H1 (cell line): ENCODE results near the gene PROKR1. TPM values are rescaled to one million over a fixed set of nuclear protein-coding genes. Genes with fewer than 3 reads are reported as not detected.

Experiments used
- CTCF ChIA-PET: fragments of 300-600 bp; sonication (Branson Sonifier 250); formaldehyde crosslinking; loops from one replicate; lab custom pipeline; 2021; ENCODE audit not compliant: partially characterized antibody; lab: Charles Lee
- POLR2A ChIA-PET: fragments of 300-600 bp; sonication (Branson Sonifier 250); formaldehyde crosslinking; loops from one replicate; lab custom pipeline; 2021; ENCODE audit warnings: inconsistent platforms; ENCODE audit not compliant: partially characterized antibody; lab: Charles Lee
- DNase-seq, 2 experiments: peaks; one replicate each; pipeline versions ENCODE4 v3.0.0 to v3.0.0-alpha.2; 2010 to 2022; ENCODE audit warnings: low spot score in 2 of 2, low read depth in 1 of 2, mixed read lengths in 1 of 2
- FAIRE-seq: peaks from 2 replicates; lab custom pipeline; 2011; peaks lifted over from hg19 to GRCh38; lab: Jason Lieb, UNC
- H2AFZ ChIP-seq: 2 replicates; pipeline ENCODE4 v1.8.1; 2012; ENCODE audit warnings: low read length, inconsistent platforms
- H2AK5ac ChIP-seq: 2 replicates; pipeline ENCODE4 v1.6.1; 2013; ENCODE audit warnings: low read depth, low read length
- H2BK120ac ChIP-seq: replicated peaks from 2 replicates; pipeline ENCODE3; 2013; ENCODE audit warnings: low read depth, low read length, inconsistent platforms
- H2BK12ac ChIP-seq: 2 replicates; pipeline ENCODE4 v1.6.1; 2013; ENCODE audit warnings: low read depth, low read length
- H2BK15ac ChIP-seq: 2 replicates; pipeline ENCODE4 v1.6.1; 2013; ENCODE audit warnings: low read length
- H2BK20ac ChIP-seq: 2 replicates; pipeline ENCODE4 v1.6.1; 2013; ENCODE audit warnings: low read length
- H2BK5ac ChIP-seq: 2 replicates; pipeline ENCODE4 v1.6.1; 2013; ENCODE audit warnings: low read depth, low read length
- H3K14ac ChIP-seq: 2 replicates; pipeline ENCODE4 v1.6.1; 2013; ENCODE audit warnings: inconsistent platforms; ENCODE audit not compliant: insufficient read length
- H3K18ac ChIP-seq: 2 replicates; pipeline ENCODE4 v1.6.1; 2013; ENCODE audit warnings: low read length; ENCODE audit errors: extremely low read depth
- H3K23ac ChIP-seq: 2 replicates; pipeline ENCODE4 v1.6.1; 2013; ENCODE audit warnings: inconsistent platforms; ENCODE audit not compliant: insufficient read length
- H3K23me2 ChIP-seq: 2 replicates; pipeline ENCODE4 v1.6.1; 2013; ENCODE audit warnings: low read depth, low read length
- H3K27ac ChIP-seq: 2 replicates; pipeline ENCODE4 v1.6.1; 2011; ENCODE audit warnings: low read depth, low read length, inconsistent platforms
- H3K27me3 ChIP-seq, 4 experiments: replicated peaks in 1 of 4; 1 replicate in 1 of 4; 2 replicates in 3 of 4; pipeline versions ENCODE4 v1.6.1 to v1.8.1; 2011 to 2013; ENCODE audit warnings: low read length in 3 of 4, mild to moderate bottlenecking in 3 of 4, inconsistent platforms in 2 of 4, mixed read lengths in 2 of 4, moderate library complexity in 1 of 4; ENCODE audit not compliant: control insufficient read depth in 3 of 4, insufficient read depth in 3 of 4; ENCODE audit errors: extremely low read depth in 1 of 4
- H3K36me3 ChIP-seq, 4 experiments: 2 replicates each; pipeline versions ENCODE4 v1.6.1 to v1.8.1; 2011 to 2013; ENCODE audit warnings: mild to moderate bottlenecking in 4 of 4, low read length in 3 of 4, moderate library complexity in 2 of 4, control low read depth in 1 of 4, inconsistent platforms in 1 of 4; ENCODE audit not compliant: insufficient read depth in 4 of 4, control insufficient read depth in 2 of 4
- H3K4ac ChIP-seq: replicated peaks from 2 replicates; pipeline ENCODE3; 2013; ENCODE audit warnings: low read length, low read depth, mixed read lengths, inconsistent platforms; ENCODE audit not compliant: insufficient read length
- H3K4me1 ChIP-seq, 4 experiments: replicated peaks in 1 of 4; 1 replicate in 1 of 4; 2 replicates in 3 of 4; pipeline versions ENCODE4 v1.6.1 to v1.8.1; 2011 to 2013; ENCODE audit warnings: low read length in 3 of 4, inconsistent platforms in 2 of 4, mixed read lengths in 1 of 4; ENCODE audit not compliant: insufficient read depth in 4 of 4, control insufficient read depth in 3 of 4
- H3K4me2 ChIP-seq, 2 experiments: 2 replicates each; pipeline versions ENCODE4 v1.6.1 to v1.8.1; 2011 to 2013; ENCODE audit warnings: low read depth in 2 of 2, low read length in 2 of 2, control low read depth in 1 of 2, inconsistent platforms in 1 of 2, mild to moderate bottlenecking in 1 of 2; ENCODE audit not compliant: insufficient read depth in 1 of 2
- H3K4me3 ChIP-seq, 4 experiments: fragments of 200-600, 300-600 bp in 1 of 4; sonication (generic), shearing (Covaris generic), sonication (Bioruptor Twin) in 1 of 4; 2 replicates each; pipeline versions ENCODE4 v1.5.1 to v1.8.1; 2011 to 2016; ENCODE audit warnings: low read length in 4 of 4, low read depth in 3 of 4, control low read depth in 2 of 4, inconsistent platforms in 2 of 4, mild to moderate bottlenecking in 2 of 4, mixed read lengths in 1 of 4, moderate library complexity in 1 of 4; ENCODE audit not compliant: insufficient read depth in 2 of 4; ENCODE audit errors: extremely low read depth in 1 of 4
- H3K56ac ChIP-seq: replicated peaks from 2 replicates; pipeline ENCODE3; 2013; ENCODE audit warnings: low read depth, mild to moderate bottlenecking, mixed read lengths, low read length, inconsistent platforms; ENCODE audit not compliant: insufficient read length
- H3K79me1 ChIP-seq: 2 replicates; pipeline ENCODE4 v1.6.1; 2013; ENCODE audit warnings: low read depth, low read length, control low read depth
- H3K79me2 ChIP-seq, 2 experiments: 2 replicates each; pipeline versions ENCODE4 v1.6.1 to v1.8.1; 2012 to 2013; ENCODE audit warnings: low read length in 2 of 2, mild to moderate bottlenecking in 2 of 2, inconsistent platforms in 1 of 2; ENCODE audit not compliant: insufficient read depth in 2 of 2, control insufficient read depth in 1 of 2
- H3K9ac ChIP-seq, 4 experiments: replicated peaks in 1 of 4; 1 replicate in 1 of 4; 2 replicates in 3 of 4; pipeline versions ENCODE4 v1.6.1 to v1.8.1; 2011 to 2013; ENCODE audit warnings: low read depth in 3 of 4, low read length in 3 of 4, control low read depth in 2 of 4, mild to moderate bottlenecking in 2 of 4, moderate library complexity in 2 of 4, inconsistent platforms in 1 of 4; ENCODE audit errors: extremely low read depth in 1 of 4
- H3K9me3 ChIP-seq, 2 experiments: 2 replicates each; pipeline versions ENCODE4 v1.6.1 to v1.8.1; 2012 to 2013; ENCODE audit warnings: mild to moderate bottlenecking in 2 of 2, moderate library complexity in 2 of 2, control low read depth in 1 of 2, inconsistent platforms in 1 of 2, low read depth in 1 of 2, low read length in 1 of 2, mixed read lengths in 1 of 2; ENCODE audit not compliant: insufficient read depth in 2 of 2
- H4K20me1 ChIP-seq, 2 experiments: replicated peaks in 1 of 2; 2 replicates each; pipeline versions ENCODE3 to v1.8.1; 2011 to 2013; ENCODE audit warnings: inconsistent platforms in 2 of 2, low read length in 2 of 2, mild to moderate bottlenecking in 1 of 2; ENCODE audit not compliant: insufficient read depth in 2 of 2, control insufficient read depth in 1 of 2
- H4K5ac ChIP-seq: 2 replicates; pipeline ENCODE4 v1.6.1; 2013; ENCODE audit warnings: low read length, low read depth, mixed read lengths, inconsistent platforms; ENCODE audit not compliant: insufficient read length
- H4K8ac ChIP-seq: 2 replicates; pipeline ENCODE4 v1.8.0; 2013; ENCODE audit warnings: mild to moderate bottlenecking, moderate library complexity, low read length, inconsistent platforms; ENCODE audit not compliant: insufficient read depth; ENCODE audit errors: extremely low read depth
- H4K91ac ChIP-seq: replicated peaks from 2 replicates; pipeline ENCODE3; 2013; ENCODE audit warnings: low read length, mixed read lengths, inconsistent platforms; ENCODE audit not compliant: insufficient read length
- TAF7 ChIP-seq: optimal IDR thresholded peaks from 2 replicates; pipeline ENCODE3; 2011; ENCODE audit warnings: low read depth, mild to moderate bottlenecking, inconsistent platforms, low read length, moderate library complexity, borderline replicate concordance
- WGBS, 2 experiments: shearing (Covaris generic) in 1 of 2; methylation state at CpG; one replicate each; pipeline versions ENCODE4 v1.1.6 to v1.1.7; 2013 to 2015; ENCODE audit warnings: low lambda C conversion rate in 2 of 2, mixed read lengths in 2 of 2, inconsistent platforms in 1 of 2, low coverage in 1 of 2, missing lambda C conversion rate in 1 of 2; ENCODE audit not compliant: insufficient replicate concordance in 2 of 2, insufficient coverage in 1 of 2, insufficient read length in 1 of 2; ENCODE audit errors: extremely low coverage in 1 of 2, missing lambda C conversion rate in 1 of 2; 5-methylcytosine and 5-hydroxymethylcytosine counted together
- polyA plus RNA-seq, 7 experiments: library from polyadenylated mRNA; depleted of rRNA in 3 of 7; stranded (reverse) in 5 of 7; unstranded in 2 of 7; fragments of >200 nt in 5 of 7; fragments of 200-250 nt in 2 of 7; gene quantifications; 1 replicate in 5 of 7; 2 replicates in 1 of 7; 4 replicates in 1 of 7; pipeline versions ENCODE4 v1.2.1 to v1.2.3, GENCODE V29; 2011 to 2013; ENCODE audit warnings: missing spikeins in 2 of 7, mixed read lengths in 2 of 7
- total RNA-seq: library from RNA; stranded (reverse); fragmentation: NEBNext Ultra II Directional; extraction: Animal tissue kit (Norgen Biotek cat#: 25700); gene quantifications from 2 replicates; pipeline ENCODE4 v1.2.1, GENCODE V29; 2021

The PROKR1 gene
- total and polyA plus RNA-seq, 2 of the 8 experiments (the other 6 are each of a cell fraction or from before 2014, with no cell fraction given) = 1.8 to 3.9 TPM

DNA sequence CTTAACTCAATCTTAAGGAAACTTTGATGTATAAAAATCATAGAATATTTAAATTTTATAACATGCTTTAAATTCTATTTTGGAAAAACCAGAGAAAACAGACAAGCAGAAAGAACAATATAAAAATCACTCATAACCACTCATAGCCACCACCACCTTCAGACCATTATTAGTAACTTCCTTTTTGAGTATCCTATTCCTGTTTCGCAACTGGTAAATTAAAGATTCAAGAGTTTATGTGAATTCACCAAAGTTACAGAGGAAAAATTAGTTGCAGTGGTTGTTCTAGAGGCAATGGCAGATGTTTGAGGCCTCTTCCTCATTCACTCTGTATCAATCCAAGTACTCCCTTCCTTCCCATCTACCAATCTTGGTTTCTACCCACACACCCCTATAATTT is 49.3 kb upstream of the PROKR1 start:
- H3K79me2 ChIP-seq = no peaks in the 10 kb centered on the region
- H3K9ac ChIP-seq = no peak overlapping the region
- H3K23me2 ChIP-seq = no peaks in the 10 kb centered on the region; the same call in 1 of the 2 replicates
- no peaks in the 10 kb centered on the region for H3K79me1 ChIP-seq
- TF ChIP-seq TAF7 = no peak
- TF ChIP-seq, all 59 proteins: peak for 0
- 88% methylated on average over 1 of the region's 1 CpG; no CpG with 5 or more reads in 1 of the 2 experiments for WGBS, 2 experiments
- no peak overlapping the region for H2BK12ac ChIP-seq
- no peak overlapping the region for H3K4me3 ChIP-seq
- no peak overlapping the region for H2BK5ac ChIP-seq
- H3K23ac ChIP-seq = no peak overlapping the region
- H3K27me3 ChIP-seq = no peaks in the 10 kb centered on the region
- H3K4me2 ChIP-seq = no peak overlapping the region
- H2AFZ ChIP-seq = no peak overlapping the region
- H2BK15ac ChIP-seq = no peak overlapping the region
- no peaks in the 10 kb centered on the region for H3K36me3 ChIP-seq
- no peak overlapping the region for H2BK20ac ChIP-seq
- no peaks in the 10 kb centered on the region for H4K20me1 ChIP-seq
- H3K4me1 ChIP-seq = no peaks in the 10 kb centered on the region
- ChIA-PET CTCF (interaction anchor here (1.1 to 4.7 kb wide), 6 partner anchors 11 to 115 kb away, joined by 3 to 39 read pairs (median 8); no protein-coding TSS in a partner anchor), POLR2A (no interaction called here)
- no peak overlapping the region for H3K56ac ChIP-seq
- no peak for FAIRE-seq
- H3K27ac ChIP-seq = no peak overlapping the region
- no peak overlapping the region for H4K8ac ChIP-seq
- no peak overlapping the region for H4K5ac ChIP-seq
- no peaks in the 10 kb centered on the region for H3K9me3 ChIP-seq
- H3K18ac ChIP-seq = no peak overlapping the region
- H4K91ac ChIP-seq = no peak overlapping the region
- no peak overlapping the region for H2AK5ac ChIP-seq
- no peak for DNase-seq
- no peak overlapping the region for H3K14ac ChIP-seq
- H2BK120ac ChIP-seq = no peak overlapping the region
- no peak overlapping the region for H3K4ac ChIP-seq
